ENCODE data around the gene ANKRD34A. TPM values are rescaled to one million over a fixed set of nuclear protein-coding genes. Genes with fewer than 3 reads are reported as not detected.

ANKRD34A gene
- 1 to 10 TPM in 5 of 7 donors, under 1 TPM in 2; 0.79 to 3.1 (median 1.2) TPM for total RNA-seq
- under 1 TPM; 0.57 to 0.99 (median 0.62) TPM for polyA plus RNA-seq
- long read RNA-seq, donor 1, partial matches to known transcripts: 64 of 64 reads
- long read RNA-seq, donor 1, other reads (novel, unspliced or antisense): 0 of 64 reads
- long read RNA-seq, donor 2: 0 reads

DNA sequence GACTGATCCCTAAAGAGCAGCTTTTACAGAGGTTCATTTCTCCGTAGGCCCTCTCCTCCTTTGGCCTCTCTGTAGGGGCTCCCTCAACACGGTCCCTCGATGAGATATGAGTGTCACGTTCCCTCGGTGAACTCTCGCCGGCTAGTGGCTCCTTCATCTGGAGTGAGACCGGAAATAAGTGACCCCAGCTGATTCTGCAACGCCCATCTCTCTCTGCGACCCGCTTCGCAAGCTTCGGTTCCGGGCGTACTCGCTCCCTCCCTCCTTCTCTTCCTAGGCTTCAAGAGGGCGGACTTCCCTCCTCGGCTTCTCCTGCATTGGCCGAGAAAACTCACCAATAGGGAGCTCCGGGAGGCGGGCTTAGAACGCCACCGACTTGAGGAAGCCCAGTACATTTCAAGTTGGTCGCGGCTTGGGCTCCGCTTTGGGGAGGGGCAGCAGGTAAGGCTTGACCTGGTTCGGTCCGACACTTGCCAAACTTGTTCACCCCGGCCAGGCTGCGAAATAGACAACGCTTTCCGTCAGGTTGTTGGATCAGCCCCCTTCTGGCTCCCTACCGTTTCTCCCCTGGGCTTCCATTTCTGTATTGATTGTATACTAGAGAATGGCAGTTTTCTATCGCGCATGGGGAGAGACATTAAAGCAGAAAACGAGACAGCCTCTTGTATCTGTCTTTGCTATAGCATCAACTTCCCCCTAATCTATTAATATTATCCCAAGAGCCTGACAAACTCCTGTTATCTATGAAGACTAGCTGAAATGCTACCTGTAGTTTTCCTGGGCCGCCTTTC lies at the start of gene ANKRD34A, which contains the start of gene POLR3GL:
TSS of gene ANKRD34A (minus strand) at position 248 of the 791 bp plus-strand sequence. CDS start 2,816 bp downstream, outside the sequence.
TSS of gene POLR3GL (plus strand) at position 363 of the 791 bp plus-strand sequence. CDS start 10,176 bp downstream, outside the sequence.
- Histone ChIP-seq H3K9me3 (peaks cover 0 to 12% (median 9%) of the 10 kb centered on the region in 8 donors), H3K36me3 (peaks cover 0 to 6% (median 0%) of the 10 kb centered on the region in 6 donors), H3K27me3 (replicated peaks in 1 of 7) (peaks cover 0 to 14% (median 0%) of the 10 kb centered on the region in 7 donors), H3K4me1 (peaks cover 22 to 84% (median 60%) of the 10 kb centered on the region in 6 donors), H3K4me3 (peak within 1 kb of the TSS; percentile 43 to 80 (median 54)), H3K27ac (peak within 1 kb of the TSS; percentile 90 to 98 (median 92))
- 0 to 1% (median 1%) methylated on average over 27 to 37 of the region's 37 CpGs for WGBS, 5 donors
- intact Hi-C loops (cut with DNase I; ENCODE audit: low total_unique reads): no loop called here
- peak; percentile 16 to 96 (median 53) for TF ChIP-seq POLR2A (IDR thresholded peaks at IDR 0.05)
- peak; percentile 91 to 99 (median 98) for TF ChIP-seq POLR2AphosphoS5 (IDR thresholded peaks at IDR 0.05)
- TF ChIP-seq CTCF (IDR thresholded peaks at IDR 0.05 in 8 of 11, conservative IDR thresholded peaks at IDR 0.05 in 3 of 11): peak in 1 of 11 experiments; percentile 29
- peak; percentile 99 for DNase-seq

GRCh38 chr1:146013559-146013922 lies 49.2 kb upstream of the ANKRD34A start:
- 70 to 85% (median 72%) methylated on average over 6 of the region's 6 CpGs for WGBS, 5 donors
- no peak overlapping the region for H3K27ac ChIP-seq
- H3K4me3 ChIP-seq: no peak overlapping the region
- H3K9me3 ChIP-seq: no peaks in the 10 kb centered on the region
- no peak for TF ChIP-seq POLR2AphosphoS5 (IDR thresholded peaks at IDR 0.05)
- peaks cover 0 to 7% (median 0%) of the 10 kb centered on the region in 7 donors for H3K27me3 ChIP-seq (replicated peaks in 1 of 7)
- no peaks in the 10 kb centered on the region for H3K36me3 ChIP-seq
- peaks cover 2 to 40% (median 10%) of the 10 kb centered on the region in 6 donors for H3K4me1 ChIP-seq
- intact Hi-C loops (cut with DNase I; ENCODE audit: low total_unique reads): loop anchor here (5.0 kb wide), 3 partner anchors 36 to 166 kb away; partner anchors contain the start of gene NUDT17
- DNase-seq: no peak

DNA sequence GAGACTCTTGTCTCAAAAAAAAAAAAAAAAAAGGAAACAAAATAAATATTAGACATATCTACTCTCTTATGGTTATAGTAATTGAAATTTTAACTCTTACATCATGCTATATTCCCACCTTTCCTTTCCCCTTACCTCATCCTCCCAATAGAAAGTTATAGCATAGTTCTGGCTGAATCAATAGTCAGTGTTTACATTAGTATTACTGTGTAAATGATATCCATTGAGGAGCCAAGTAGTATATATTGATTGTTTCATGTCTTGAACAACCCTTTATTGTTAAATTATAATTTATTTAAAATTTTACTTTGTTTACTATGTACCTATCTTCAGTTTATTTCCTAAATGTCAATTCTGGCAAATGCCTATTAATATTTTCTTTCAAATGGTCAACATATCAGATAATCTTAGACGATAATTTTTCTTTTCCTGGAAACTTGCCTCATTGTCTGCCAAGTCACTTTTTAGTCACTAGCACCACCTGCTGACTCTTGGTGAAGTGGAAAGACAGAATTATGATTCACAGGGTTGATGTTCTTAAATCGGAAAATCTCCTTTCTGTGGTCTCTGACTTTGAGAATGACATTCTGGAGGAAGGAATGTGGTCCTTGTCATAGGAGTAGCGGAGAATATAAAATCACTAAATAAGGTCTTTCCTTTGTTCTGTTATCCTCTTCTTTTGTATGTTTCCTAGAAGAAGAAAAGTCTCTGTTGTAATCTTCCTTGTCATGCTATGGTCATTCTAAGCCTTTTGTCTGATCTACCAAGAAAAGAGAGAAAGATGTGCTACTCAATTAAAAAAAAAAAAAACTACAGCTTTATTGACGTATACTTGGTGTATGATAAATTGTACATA lies 48.6 kb upstream of the ANKRD34A start:
- WGBS, 5 donors: 3 to 13% (median 8%) methylated on average over 4 of the region's 4 CpGs
- Histone ChIP-seq H3K9me3 (no peaks in the 10 kb centered on the region), H3K4me3 (no peak overlapping the region), H3K4me1 (peaks cover 2 to 44% (median 12%) of the 10 kb centered on the region in 6 donors), H3K36me3 (no peaks in the 10 kb centered on the region), H3K27ac (peak overlapping the region in 1 of 8 donors; percentile 10), H3K27me3 (replicated peaks in 1 of 7) (peaks cover 0 to under 1% (median 0%) of the 10 kb centered on the region in 7 donors)
- intact Hi-C loops (cut with DNase I; ENCODE audit: low total_unique reads): loop anchor here (5.0 kb wide), 3 partner anchors 36 to 166 kb away; partner anchors contain the start of gene NUDT17
- TF ChIP-seq CTCF (IDR thresholded peaks at IDR 0.05 in 8 of 11, conservative IDR thresholded peaks at IDR 0.05 in 3 of 11) (peak; percentile 50 to 90 (median 74)), POLR2AphosphoS5 (IDR thresholded peaks at IDR 0.05) (no peak), POLR2A (IDR thresholded peaks at IDR 0.05) (no peak)
- DNase-seq: no peak

- Histone ChIP-seq H3K36me3 (no peaks in the 10 kb centered on the region), H3K4me3 (no peak overlapping the region), H3K9me3 (no peaks in the 10 kb centered on the region), H3K27me3 (replicated peaks in 1 of 7) (no peaks in the 10 kb centered on the region), H3K27ac (peak overlapping the region; percentile 22 to 76 (median 54)), H3K4me1 (peaks cover 12 to 71% (median 35%) of the 10 kb centered on the region in 6 donors)
- whole genome bisulfite sequencing, 5 donors: 82 to 93% (median 91%) methylated on average over 8 of the region's 8 CpGs
- intact Hi-C loops (cut with DNase I; ENCODE audit: low total_unique reads): loop anchor here (5.0 kb wide), 3 partner anchors 33 to 163 kb away; partner anchors contain the start of gene NUDT17
- TF ChIP-seq CTCF (IDR thresholded peaks at IDR 0.05 in 8 of 11, conservative IDR thresholded peaks at IDR 0.05 in 3 of 11): no peak
- no peak for DNase-seq
These were observed 45.9 kb upstream of the ANKRD34A start for GRCh38 chr1:146010126-146010738.
